Type B pancreatic cell (in vitro differentiated cells): ENCODE data around the gene RUNX2. TPM values are rescaled to one million over a fixed set of nuclear protein-coding genes. Genes with fewer than 3 reads are reported as not detected.
"Not testable (repeated sequence)": the region's sequence is repeated elsewhere in the genome, so short reads cannot be mapped to it uniquely, and the experiment has no call there.

Source experiments
- DNase-seq: peaks from one replicate; pipeline ENCODE4 v3.0.0; 2021; ENCODE audit warnings: mixed read lengths; ENCODE audit not compliant: unreplicated experiment; ENCODE audit errors: extremely low spot score
- H3K27ac Mint-ChIP-seq: 2 replicates; pipeline ENCODE4 v1.8.0; 2021; ENCODE audit warnings: mild to moderate bottlenecking, mixed read lengths
- H3K27me3 Mint-ChIP-seq: 2 replicates; pipeline ENCODE4 v1.8.0; 2021; ENCODE audit warnings: mixed read lengths
- H3K36me3 Mint-ChIP-seq: 2 replicates; pipeline ENCODE4 v1.8.0; 2021; ENCODE audit warnings: mixed read lengths
- H3K4me1 Mint-ChIP-seq: one replicate; pipeline ENCODE4 v1.8.0; 2021; ENCODE audit warnings: mixed read lengths; ENCODE audit not compliant: unreplicated experiment
- H3K4me3 Mint-ChIP-seq: 2 replicates; pipeline ENCODE4 v1.8.0; 2021; ENCODE audit warnings: mild to moderate bottlenecking, mixed read lengths
- H3K9me3 Mint-ChIP-seq: 2 replicates; pipeline ENCODE4 v1.8.0; 2021; ENCODE audit warnings: mixed read lengths
- CTCF ChIP-seq: fragments of 200-600 bp; sonication (generic); conservative IDR thresholded peaks from 2 replicates; pipeline ENCODE4 v1.5.0; 2021; ENCODE audit warnings: antibody characterized with exemption, mild to moderate bottlenecking
- long read RNA-seq: library from polyadenylated mRNA; unstranded; transcript quantifications from one replicate; pipeline ENCODE4 v2.0.0, GENCODE V29; 2020
- total RNA-seq: library from RNA; stranded (reverse); gene quantifications from 2 replicates; pipeline ENCODE4 v1.2.1, GENCODE V29; 2021; ENCODE audit warnings: low replicate concordance

The RUNX2 gene
- 5.9 and 6.0 TPM in 2 replicates for total RNA-seq
- long read RNA-seq, partial matches to known transcripts: 0 of 2 reads
- long read RNA-seq, other reads (novel, unspliced or antisense): 2 of 2 reads

GRCh38 chr6:45327956-45328522 is at the start of gene RUNX2:
TSS of gene RUNX2 (plus strand) at chr6:45328330. CDS start at chr6:45328727, 397 bp downstream.
- no peaks in the 10 kb centered on the region for H3K36me3 Mint-ChIP-seq
- no peaks in the 10 kb centered on the region for H3K9me3 Mint-ChIP-seq
- peaks cover 31% of the 10 kb centered on the region for H3K4me1 Mint-ChIP-seq
- peak within 1 kb of the TSS; percentile 72 for H3K4me3 Mint-ChIP-seq
- no peak for TF ChIP-seq CTCF
- no peak for DNase-seq
- no peak within 1 kb of the TSS for H3K27ac Mint-ChIP-seq
- no peaks in the 10 kb centered on the region for H3K27me3 Mint-ChIP-seq

- Mint-ChIP-seq H3K27me3 (no peaks in the 10 kb centered on the region), H3K4me3 (no peak overlapping the region), H3K27ac (no peak overlapping the region), H3K4me1 (no peaks in the 10 kb centered on the region), H3K9me3 (peaks cover 15% of the 10 kb centered on the region), H3K36me3 (peaks cover 18% of the 10 kb centered on the region)
- TF ChIP-seq CTCF: no peak
- DNase-seq: no peak
Observed at GRCh38 chr6:45278367-45278766, 49.8 kb upstream of the RUNX2 start.

- H3K4me1 Mint-ChIP-seq, H3K36me3 Mint-ChIP-seq, H3K27ac Mint-ChIP-seq, H3K4me3 Mint-ChIP-seq, H3K27me3 Mint-ChIP-seq, DNase-seq: not testable (repeated sequence)
- peaks cover 18% of the 10 kb centered on the region for H3K9me3 Mint-ChIP-seq
Observed at GRCh38 chr6:45286707-45287106, 41.4 kb upstream of the RUNX2 start.

GRCh38 chr6:45289751-45290514 is 38.2 kb upstream of the RUNX2 start:
- Mint-ChIP-seq H3K9me3 (peaks cover 13% of the 10 kb centered on the region), H3K27me3 (no peaks in the 10 kb centered on the region), H3K4me1 (no peaks in the 10 kb centered on the region), H3K4me3 (no peak overlapping the region), H3K27ac (no peak overlapping the region), H3K36me3 (peaks cover 7% of the 10 kb centered on the region)
- TF ChIP-seq CTCF: no peak
- no peak for DNase-seq

GRCh38 chr6:45293306-45293705 is 34.8 kb upstream of the RUNX2 start:
- Mint-ChIP-seq H3K27ac (no peak overlapping the region), H3K9me3 (peaks cover 20% of the 10 kb centered on the region), H3K27me3 (no peaks in the 10 kb centered on the region), H3K4me1 (no peaks in the 10 kb centered on the region), H3K4me3 (no peak overlapping the region), H3K36me3 (peaks cover 10% of the 10 kb centered on the region)
- no peak for DNase-seq
- TF ChIP-seq CTCF: no peak

- H3K36me3 Mint-ChIP-seq, H3K27me3 Mint-ChIP-seq, H3K27ac Mint-ChIP-seq, H3K4me1 Mint-ChIP-seq, DNase-seq, H3K4me3 Mint-ChIP-seq: not testable (repeated sequence)
- H3K9me3 Mint-ChIP-seq: peaks cover 20% of the 10 kb centered on the region
Observed at GRCh38 chr6:45294065-45294701, 33.9 kb upstream of the RUNX2 start.
